Ovary (tissue), 9 donors: ENCODE data around the gene TMEM158. TPM values are rescaled to one million over a fixed set of nuclear protein-coding genes. Genes with fewer than 3 reads are reported as not detected.
A peak's percentile ranks its signal among the peaks of the same experiment; 100 is the strongest.

Source experiments
- DNase-seq, 5 donors: peaks; one replicate each; pipeline ENCODE4 v3.0.0-alpha.2; 2019 to 2020
- H3K27ac ChIP-seq, 2 donors: fragments of 200-600 bp; one replicate each; pipeline versions ENCODE4 v1.5.1 to v1.8.0; 2019 to 2022
- H3K27me3 ChIP-seq: fragments of 200-600 bp; one replicate; pipeline ENCODE4 v1.8.0; 2022
- H3K36me3 ChIP-seq: fragments of 200-600 bp; sonication (generic); one replicate; pipeline ENCODE4 v1.5.1; 2019
- H3K4me1 ChIP-seq: one replicate; pipeline ENCODE4 v1.8.1; 2013; ENCODE audit warnings: mild to moderate bottlenecking, moderate library complexity; ENCODE audit not compliant: insufficient read depth
- H3K4me3 ChIP-seq: fragments of 200-600 bp; sonication (generic); one replicate; pipeline ENCODE4 v1.5.1; 2017
- H3K9me3 ChIP-seq, 2 donors: fragments of 200-600 bp in 1 of 2; sonication (generic) in 1 of 2; one replicate each; pipeline versions ENCODE4 v1.5.1 to v1.8.1; 2013 to 2019; ENCODE audit warnings: mild to moderate bottlenecking in 1 of 2, moderate library complexity in 1 of 2
- CTCF ChIP-seq, 3 donors: fragments of 450-650 bp in 2 of 3; fragments of 200-600 bp in 1 of 3; IDR thresholded peaks; one replicate each; pipeline versions ENCODE4 v1.5.1 to v1.8.0; 2016 to 2022; ENCODE audit warnings: antibody characterized with exemption in 3 of 3, mild to moderate bottlenecking in 1 of 3
- EP300 ChIP-seq: sonication (generic); formaldehyde crosslinking; IDR thresholded peaks from one replicate; pipeline ENCODE4 v1.6.1; 2017; ENCODE audit warnings: antibody characterized with exemption
- POLR2A ChIP-seq: fragments of 450-650 bp; IDR thresholded peaks from one replicate; pipeline ENCODE4 v1.6.1; 2017; ENCODE audit warnings: antibody characterized with exemption, mild to moderate bottlenecking, moderate library complexity
- WGBS, 3 donors: extraction: QIAGEN DNeasy Blood & Tissue Kit in 1 of 3; methylation state at CpG; one replicate each; pipeline versions ENCODE4 v1.1.5 to v1.1.7; 2013 to 2017; 5-methylcytosine and 5-hydroxymethylcytosine counted together
- intact Hi-C, 4 donors: fragments of 100-400 bp; cut with DNase I; formaldehyde crosslinking; loops; one replicate each; pipeline versions ENCODE4 v1.11.0 to v1.15.1; 2022 to 2023
- polyA plus RNA-seq, 2 donors: library from polyadenylated mRNA; stranded (reverse); fragments of 200-250 nt in 1 of 2; fragments of 350-450 nt in 1 of 2; fragmentation: Illumina TruSeq in 1 of 2; extraction: RNeasy Lipid Tissue Mini Kit (QIAGEN cat#74804) in 1 of 2; gene quantifications; one replicate each; pipeline ENCODE4 v1.2.3, GENCODE V29; 2013 to 2014
- total RNA-seq, 7 donors: library from RNA; depleted of rRNA in 2 of 7; stranded (reverse); fragments of >200 nt in 2 of 7; fragmentation: NEBNext Ultra II Directional in 3 of 7; extraction: Animal tissue kit (Norgen Biotek cat#: 25700) in 3 of 7; gene quantifications; one replicate each; pipeline versions ENCODE4 v1.1.0 to v1.2.4, GENCODE V29; 2016 to 2023
- donor health status: DM: no; HTN: no; CAD: no; lungs with moderate emphysema.
- donor health status: DM: no; HTN: no; CAD: no.
- donor health status: Bipolar disorder and iron deficiency.
- donor health status: DM: yes; HTN: yes; CAD: no.
- donor health status: DM: no; HTN: no; CAD: no.
- donor health status: DM: yes; HTN: yes; CAD: no.

The TMEM158 gene
- total and polyA plus RNA-seq, 9 donors: 0.98 to 5.7 (median 2.6) TPM; not detected in 1

GRCh38 chr3:45210308-45211041 lies 15.6 kb downstream of the TMEM158 start:
- TF ChIP-seq POLR2A (no peak), CTCF (IDR thresholded peaks at IDR 0.05) (no peak), EP300 (no peak)
- 28 to 37% (median 29%) methylated on average over 14 of the region's 14 CpGs for WGBS, 3 donors
- H3K27me3 ChIP-seq: no peaks in the 10 kb centered on the region
- peaks cover 4% of the 10 kb centered on the region for H3K4me1 ChIP-seq
- intact Hi-C loops: no loop called here
- DNase-seq: peak; percentile 48 to 73 (median 53)
- no peaks in the 10 kb centered on the region for H3K9me3 ChIP-seq
- H3K4me3 ChIP-seq: no peak overlapping the region
- H3K27ac ChIP-seq: no peak overlapping the region
- no peaks in the 10 kb centered on the region for H3K36me3 ChIP-seq

- no peak overlapping the region for H3K27ac ChIP-seq
- no peaks in the 10 kb centered on the region for H3K27me3 ChIP-seq
- no peaks in the 10 kb centered on the region for H3K36me3 ChIP-seq
- intact Hi-C loops: loop anchor here in 2 of 4 donors (10.0 kb wide), 2 partner anchors 135 to 165 kb away; no protein-coding TSS in a partner anchor
- no peak overlapping the region for H3K4me3 ChIP-seq
- TF ChIP-seq EP300 (no peak), POLR2A (no peak), CTCF (IDR thresholded peaks at IDR 0.05) (no peak)
- H3K9me3 ChIP-seq: no peaks in the 10 kb centered on the region
- WGBS, 3 donors: 57 to 73% (median 60%) methylated on average over 3 of the region's 3 CpGs
- H3K4me1 ChIP-seq: peaks cover 4% of the 10 kb centered on the region
- no peak for DNase-seq
These were observed 16.6 kb downstream of the TMEM158 start for GRCh38 chr3:45209526-45209925.

GRCh38 chr3:45208586-45208985 lies 17.5 kb downstream of the TMEM158 start:
- no peaks in the 10 kb centered on the region for H3K36me3 ChIP-seq
- H3K4me1 ChIP-seq: peaks cover 4% of the 10 kb centered on the region
- WGBS, 3 donors: 97 to 99% (median 97%) methylated on average over 2 of the region's 2 CpGs
- no peaks in the 10 kb centered on the region for H3K9me3 ChIP-seq
- intact Hi-C loops: loop anchor here in 2 of 4 donors (10.0 kb wide), 2 partner anchors 134 to 164 kb away; no protein-coding TSS in a partner anchor
- TF ChIP-seq EP300 (no peak), POLR2A (no peak), CTCF (IDR thresholded peaks at IDR 0.05) (no peak)
- H3K27me3 ChIP-seq: no peaks in the 10 kb centered on the region
- no peak overlapping the region for H3K4me3 ChIP-seq
- H3K27ac ChIP-seq: no peak overlapping the region
- no peak for DNase-seq

- no peak for DNase-seq
- H3K36me3 ChIP-seq: no peaks in the 10 kb centered on the region
- peaks cover 4% of the 10 kb centered on the region for H3K4me1 ChIP-seq
- H3K27me3 ChIP-seq: no peaks in the 10 kb centered on the region
- intact Hi-C loops: loop anchor here in 2 of 4 donors (10.0 kb wide), 2 partner anchors 133 to 163 kb away; no protein-coding TSS in a partner anchor
- TF ChIP-seq CTCF (IDR thresholded peaks at IDR 0.05) (no peak), EP300 (no peak)
- no peak overlapping the region for H3K4me3 ChIP-seq
- no peaks in the 10 kb centered on the region for H3K9me3 ChIP-seq
- WGBS, 3 donors: 82 to 89% (median 86%) methylated on average over 4 of the region's 4 CpGs
- no peak overlapping the region for H3K27ac ChIP-seq
These were observed 18.6 kb downstream of the TMEM158 start for GRCh38 chr3:45207446-45207845.
